Stimulated activated naive CD4-positive, alpha-beta T cell treated with Interleukin-2 at 50 U/mL for 16 hours (primary cell): ENCODE measurements around the gene PRTN3.
"Not testable (repeated sequence)": the region's sequence is repeated elsewhere in the genome, so short reads cannot be mapped to it uniquely, and the experiment has no call there.

Experiments
- DNase-seq: peaks from one replicate; lab custom pipeline; 2025; lab: John Stamatoyannopoulos, UW

Gene PRTN3

GRCh38 chr19:845707-846521 is 5.1 kb downstream of the PRTN3 start:
- no peak for DNase-seq

GRCh38 chr19:848386-848921 is 7.7 kb downstream of the PRTN3 start:
- DNase-seq, result no peak

GRCh38 chr19:849195-849594 is 8.4 kb downstream of the PRTN3 start:
- DNase-seq, result not testable (repeated sequence)

GRCh38 chr19:850221-850978 is 9.6 kb downstream of the PRTN3 start:
- no peak for DNase-seq

- DNase-seq, result no peak
These were observed 10.2 kb downstream of the PRTN3 start for GRCh38 chr19:850979-851335.

- no peak for DNase-seq
These were observed 11.6 kb downstream of the PRTN3 start, which contains the start of gene ELANE for GRCh38 chr19:852136-853013. Gene ELANE (plus strand): TSS chr19:852303. CDS start chr19:852329, 26 bp downstream.

- no peak for DNase-seq
These were observed 12.3 kb downstream of the PRTN3 start for GRCh38 chr19:853014-853585.

- not testable (repeated sequence) for DNase-seq
These were observed 12.9 kb downstream of the PRTN3 start for GRCh38 chr19:853614-854220.

- no peak for DNase-seq
These were observed 13.8 kb downstream of the PRTN3 start for GRCh38 chr19:854549-854948.

GRCh38 chr19:855142-855541 is 14.3 kb downstream of the PRTN3 start:
- DNase-seq, result no peak

GRCh38 chr19:855566-856120 is 14.8 kb downstream of the PRTN3 start:
- DNase-seq, result no peak

GRCh38 chr19:858284-858683 is 17.5 kb downstream of the PRTN3 start:
- no peak for DNase-seq

GRCh38 chr19:858868-859843 is 18.4 kb downstream of the PRTN3 start, which contains the start of gene CFD:
Gene CFD (plus strand): TSS chr19:859664. CDS start chr19:859690, 26 bp downstream.
- no peak for DNase-seq

- DNase-seq, result no peak
These were observed 20.4 kb downstream of the PRTN3 start for GRCh38 chr19:861141-861755.

- DNase-seq, result peak; percentile 58
These were observed 21.2 kb downstream of the PRTN3 start for GRCh38 chr19:861756-862580.

GRCh38 chr19:862581-863314 is 21.9 kb downstream of the PRTN3 start:
- DNase-seq, result peak; percentile 72

GRCh38 chr19:863315-863620 is 22.5 kb downstream of the PRTN3 start:
- no peak for DNase-seq
